Upper lobe of right lung (tissue), 1 donor: ENCODE measurements around the gene RAD23B. TPM values are rescaled to one million over a fixed set of nuclear protein-coding genes. Genes with fewer than 3 reads are reported as not detected.

Source experiments
- ATAC-seq: fragments of 200-7000 bp; cut with Tn5 transposase; one replicate; pipeline ENCODE4 v1.9.1; 2020; ENCODE audit warnings: mild to moderate bottlenecking, moderate library complexity
- DNase-seq: peaks from one replicate; pipeline ENCODE4 v3.0.0-alpha.2; 2020
- H3K27ac ChIP-seq: fragments of 200-600 bp; one replicate; pipeline ENCODE4 v1.8.0; 2022
- H3K27me3 ChIP-seq: fragments of 200-600 bp; one replicate; pipeline ENCODE4 v1.8.0; 2022; ENCODE audit warnings: mild to moderate bottlenecking
- H3K36me3 ChIP-seq: fragments of 200-600 bp; one replicate; pipeline ENCODE4 v1.8.0; 2022
- H3K4me1 ChIP-seq: fragments of 200-600 bp; one replicate; pipeline ENCODE4 v1.8.0; 2022
- H3K4me3 ChIP-seq: fragments of 200-600 bp; one replicate; pipeline ENCODE4 v1.8.0; 2022; ENCODE audit warnings: mild to moderate bottlenecking
- H3K9me3 ChIP-seq: fragments of 200-600 bp; one replicate; pipeline ENCODE4 v1.8.0; 2022
- intact Hi-C: fragments of 100-400 bp; cut with DNase I; formaldehyde crosslinking; loops from one replicate; pipeline ENCODE4 v1.11.0; 2022
- total RNA-seq: library from RNA; stranded (reverse); fragmentation: NEBNext Ultra II Directional; extraction: Animal tissue kit (Norgen Biotek cat#: 25700); gene quantifications from one replicate; pipeline ENCODE4 v1.2.1, GENCODE V29; 2021
- TF ChIP-seq, protein P1 (sequence below): fragments of 200-600 bp; IDR thresholded peaks from one replicate; pipeline ENCODE4 v1.8.0; 2022; ENCODE audit warnings: antibody characterized with exemption
- donor health status: DM: no; HTN: yes; CAD: no; lungs with severe emphysema.

Gene RAD23B
- total RNA-seq, 1 donor from 2014 or later = 98.0 TPM

DNA sequence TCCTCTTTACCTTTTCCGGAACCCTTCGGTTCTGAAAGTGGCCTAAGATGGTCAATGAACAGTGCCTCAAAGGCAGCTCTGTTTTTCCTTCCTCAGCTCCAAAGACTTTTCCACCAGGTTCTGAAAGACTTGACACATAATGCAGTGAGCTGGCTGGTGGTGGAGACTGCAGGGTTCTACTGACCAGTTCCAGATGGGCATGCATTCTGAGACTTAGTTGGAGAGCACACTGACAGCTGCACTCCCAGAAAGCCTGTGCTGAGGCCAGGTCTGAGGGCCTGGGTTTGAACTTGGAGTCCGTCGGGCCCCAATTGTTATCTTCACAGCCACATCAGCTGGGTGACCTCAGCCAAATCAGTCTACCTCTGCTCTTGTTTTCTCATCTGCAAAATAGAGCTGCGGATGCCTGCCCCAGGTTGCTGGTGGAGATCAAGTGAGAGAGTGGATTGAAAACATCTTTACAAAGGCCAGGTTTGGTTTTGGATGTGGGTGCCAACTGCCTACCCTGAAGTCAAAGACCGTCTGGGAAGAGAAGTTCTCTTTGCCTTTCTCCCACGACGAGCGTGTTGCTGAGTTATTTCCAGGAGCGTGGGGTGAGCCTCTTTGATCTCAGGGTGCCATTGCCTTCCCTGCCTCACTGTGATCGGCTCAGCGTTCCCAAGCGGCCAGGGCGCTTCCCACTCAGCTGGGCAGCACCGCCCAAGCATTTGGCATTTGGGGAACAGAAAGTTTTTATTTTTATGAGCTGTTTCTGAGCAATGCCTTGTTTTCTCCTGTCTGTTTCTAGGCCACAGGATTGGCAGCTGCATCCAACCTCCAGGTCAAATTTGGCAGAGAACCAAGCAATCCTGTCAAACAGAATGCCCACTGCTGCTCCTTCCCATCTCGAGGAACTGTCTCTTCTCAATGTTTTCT is 54.9 kb downstream of the RAD23B start:
- Histone ChIP-seq H3K27me3 (no peaks in the 10 kb centered on the region), H3K4me1 (peaks cover 8% of the 10 kb centered on the region), H3K4me3 (no peak overlapping the region), H3K36me3 (peaks cover 21% of the 10 kb centered on the region), H3K9me3 (no peaks in the 10 kb centered on the region), H3K27ac (no peak overlapping the region)
- intact Hi-C loops = no loop called here
- DNase-seq = no peak
- peak; percentile 40 for ATAC-seq
- TF ChIP-seq, protein P1, sequence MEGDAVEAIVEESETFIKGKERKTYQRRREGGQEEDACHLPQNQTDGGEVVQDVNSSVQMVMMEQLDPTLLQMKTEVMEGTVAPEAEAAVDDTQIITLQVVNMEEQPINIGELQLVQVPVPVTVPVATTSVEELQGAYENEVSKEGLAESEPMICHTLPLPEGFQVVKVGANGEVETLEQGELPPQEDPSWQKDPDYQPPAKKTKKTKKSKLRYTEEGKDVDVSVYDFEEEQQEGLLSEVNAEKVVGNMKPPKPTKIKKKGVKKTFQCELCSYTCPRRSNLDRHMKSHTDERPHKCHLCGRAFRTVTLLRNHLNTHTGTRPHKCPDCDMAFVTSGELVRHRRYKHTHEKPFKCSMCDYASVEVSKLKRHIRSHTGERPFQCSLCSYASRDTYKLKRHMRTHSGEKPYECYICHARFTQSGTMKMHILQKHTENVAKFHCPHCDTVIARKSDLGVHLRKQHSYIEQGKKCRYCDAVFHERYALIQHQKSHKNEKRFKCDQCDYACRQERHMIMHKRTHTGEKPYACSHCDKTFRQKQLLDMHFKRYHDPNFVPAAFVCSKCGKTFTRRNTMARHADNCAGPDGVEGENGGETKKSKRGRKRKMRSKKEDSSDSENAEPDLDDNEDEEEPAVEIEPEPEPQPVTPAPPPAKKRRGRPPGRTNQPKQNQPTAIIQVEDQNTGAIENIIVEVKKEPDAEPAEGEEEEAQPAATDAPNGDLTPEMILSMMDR = no peak

DNA sequence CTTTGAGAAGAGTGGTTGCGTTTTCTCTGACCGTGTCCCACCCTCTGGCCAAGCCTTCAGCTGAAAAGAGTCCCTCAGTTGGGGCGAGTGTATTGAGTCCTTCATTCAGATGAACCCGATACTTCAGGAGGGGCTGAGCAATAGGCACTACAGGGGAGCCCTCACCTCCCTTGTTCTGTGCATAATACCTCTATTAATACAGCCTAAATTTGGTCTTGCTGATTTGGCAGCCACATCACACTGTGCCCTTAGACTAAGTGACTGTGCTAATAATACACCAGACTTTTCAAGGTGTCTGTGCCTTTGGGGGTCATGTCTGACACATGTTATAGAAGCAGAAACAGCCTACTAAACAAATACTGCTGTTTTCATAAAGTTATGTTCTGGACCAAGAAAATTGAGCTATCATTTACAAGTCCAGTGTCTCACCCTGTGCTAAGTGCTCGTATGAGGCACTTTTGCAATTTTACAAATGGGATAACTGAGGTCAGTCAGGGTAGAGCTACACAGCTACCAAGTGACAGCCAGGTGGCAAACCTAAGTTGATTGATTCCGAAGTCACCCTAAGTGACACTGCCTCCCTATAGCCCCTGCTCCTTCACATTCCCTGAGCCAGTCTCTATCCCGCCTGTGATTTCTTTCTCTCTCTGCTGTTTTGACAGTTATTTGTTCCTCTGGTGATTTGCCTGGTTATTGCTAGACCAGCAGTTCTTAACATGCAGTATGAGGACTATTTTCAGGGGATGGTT is 56.0 kb downstream of the RAD23B start:
- no peak overlapping the region for H3K4me3 ChIP-seq
- ATAC-seq (no peak), DNase-seq (no peak)
- intact Hi-C loops = no loop called here
- peaks cover 8% of the 10 kb centered on the region for H3K4me1 ChIP-seq
- TF ChIP-seq, protein P1 = no peak
- peaks cover 10% of the 10 kb centered on the region for H3K36me3 ChIP-seq
- no peaks in the 10 kb centered on the region for H3K9me3 ChIP-seq
- no peak overlapping the region for H3K27ac ChIP-seq
- H3K27me3 ChIP-seq = no peaks in the 10 kb centered on the region

DNA sequence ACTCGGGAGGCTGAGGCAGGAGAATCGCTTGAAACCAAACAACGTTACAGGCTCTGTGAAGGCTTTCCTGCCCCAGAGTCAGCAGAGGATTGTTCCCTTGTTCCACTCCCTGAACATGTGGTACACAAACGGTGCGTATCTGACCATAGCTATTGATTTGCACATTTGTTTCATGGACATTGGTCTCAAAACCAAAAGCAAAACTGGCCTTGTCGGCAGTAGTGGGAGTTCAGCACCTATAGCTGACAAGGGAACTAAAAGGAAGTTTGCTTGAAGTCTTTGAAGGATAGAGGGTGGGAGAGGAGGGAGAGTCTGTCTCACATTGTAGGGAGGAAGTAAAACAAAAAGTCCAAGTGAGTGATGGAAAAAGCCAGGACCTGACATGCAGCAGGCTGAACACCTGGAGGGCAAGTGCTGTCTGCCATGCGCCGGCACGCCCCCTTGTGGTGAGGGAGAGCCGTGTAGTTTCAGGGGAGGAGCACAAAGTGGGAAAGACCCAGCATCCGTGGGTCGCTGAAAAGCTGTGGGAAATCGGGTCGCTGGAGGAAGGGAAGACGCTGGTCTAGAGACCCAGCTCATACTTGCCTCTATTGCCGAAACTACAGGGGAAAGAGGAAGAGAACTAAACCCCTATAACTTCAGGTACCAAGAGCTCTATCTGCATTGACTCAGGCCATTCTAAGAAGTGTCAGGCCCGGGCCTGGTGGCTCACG is 58.0 kb downstream of the RAD23B start:
- H3K27ac ChIP-seq = no peak overlapping the region
- intact Hi-C loops = no loop called here
- peaks cover 8% of the 10 kb centered on the region for H3K4me1 ChIP-seq
- TF ChIP-seq, protein P1 = peak; percentile 90
- no peaks in the 10 kb centered on the region for H3K9me3 ChIP-seq
- no peaks in the 10 kb centered on the region for H3K36me3 ChIP-seq
- ATAC-seq = peak; percentile 87
- no peaks in the 10 kb centered on the region for H3K27me3 ChIP-seq
- DNase-seq = peak; percentile 91
- H3K4me3 ChIP-seq = no peak overlapping the region

DNA sequence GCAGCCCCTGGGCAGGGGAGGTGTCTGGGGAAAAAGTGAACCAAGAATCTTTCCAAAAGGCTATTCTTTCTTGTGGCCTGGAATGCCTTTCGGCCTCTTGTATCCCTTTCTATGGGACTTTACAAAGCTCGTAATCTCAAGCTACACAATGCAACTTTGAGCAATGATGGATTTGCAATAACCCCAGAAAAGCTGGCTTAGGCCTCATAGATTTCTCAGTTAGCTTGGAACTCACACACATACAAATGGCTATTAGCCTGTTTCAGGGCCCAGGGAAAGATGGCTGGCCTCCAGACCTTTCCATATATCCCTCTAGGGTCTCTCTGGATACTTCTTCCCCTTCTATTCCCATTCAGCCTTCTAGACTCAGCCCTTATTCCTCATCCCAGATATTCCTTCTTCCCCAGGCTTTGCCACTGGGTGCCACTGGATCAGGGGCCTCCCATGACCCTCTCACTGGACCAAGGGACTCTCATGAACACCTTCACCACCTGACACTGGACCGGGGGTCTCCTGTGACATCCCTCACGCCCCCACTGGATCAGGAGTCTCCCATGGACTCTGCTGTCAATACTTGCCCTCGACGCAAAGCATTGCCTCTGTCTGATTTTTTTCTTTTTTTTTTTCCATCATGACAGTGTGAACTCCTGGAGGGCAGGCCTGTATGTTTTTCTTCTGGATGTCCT is 59.5 kb downstream of the RAD23B start:
- TF ChIP-seq, protein P1 = no peak
- H3K4me1 ChIP-seq = peaks cover 4% of the 10 kb centered on the region
- H3K9me3 ChIP-seq = no peaks in the 10 kb centered on the region
- H3K27me3 ChIP-seq = no peaks in the 10 kb centered on the region
- DNase-seq (no peak), ATAC-seq (no peak)
- H3K4me3 ChIP-seq = no peak overlapping the region
- intact Hi-C loops = no loop called here
- no peak overlapping the region for H3K27ac ChIP-seq
- no peaks in the 10 kb centered on the region for H3K36me3 ChIP-seq

DNA sequence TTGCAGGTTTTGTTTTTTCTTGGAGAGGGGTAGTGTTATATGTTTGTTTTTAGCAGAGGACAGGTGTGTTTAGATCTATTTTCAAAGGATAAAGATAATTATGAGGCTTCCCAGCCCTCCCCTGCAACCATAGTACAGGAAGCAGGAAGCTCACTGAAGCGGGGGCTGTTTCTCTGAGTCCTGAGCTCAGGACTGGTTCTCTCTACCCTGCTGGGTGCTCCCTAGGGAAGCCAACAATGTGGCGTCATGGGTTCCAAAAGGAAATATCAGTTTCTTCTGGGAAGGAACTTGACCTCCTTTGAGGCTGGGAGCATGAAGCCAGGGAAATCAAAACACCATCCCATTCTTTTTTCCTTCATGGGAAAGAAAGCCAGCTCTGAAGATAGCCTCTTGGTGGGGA is 62.2 kb downstream of the RAD23B start:
- Histone ChIP-seq H3K4me1 (no peaks in the 10 kb centered on the region), H3K27me3 (no peaks in the 10 kb centered on the region), H3K9me3 (no peaks in the 10 kb centered on the region), H3K4me3 (no peak overlapping the region), H3K36me3 (no peaks in the 10 kb centered on the region), H3K27ac (no peak overlapping the region)
- TF ChIP-seq, protein P1 = no peak
- DNase-seq = no peak
- intact Hi-C loops = no loop called here
- no peak for ATAC-seq
